H9 (cell line): Measurements from ENCODE around the gene SCYGR6. TPM values are rescaled to one million over a fixed set of nuclear protein-coding genes. Genes with fewer than 3 reads are reported as not detected.

ENCODE experiments used
- DNase-seq: peaks from one replicate; pipeline ENCODE4 v3.0.0-alpha.2; 2017
- H2AFZ ChIP-seq: one replicate; pipeline ENCODE4 v1.6.1; 2013; ENCODE audit warnings: mild to moderate bottlenecking, low read length, control low read depth, moderate library complexity
- H2AK5ac ChIP-seq: 2 replicates; pipeline ENCODE4 v1.6.1; 2013; ENCODE audit warnings: low read length, control low read depth, mixed read lengths; ENCODE audit not compliant: insufficient read length
- H2BK120ac ChIP-seq: one replicate; pipeline ENCODE4 v1.6.1; 2013; ENCODE audit warnings: low read depth, mild to moderate bottlenecking, low read length, control low read depth, inconsistent platforms; ENCODE audit not compliant: poor library complexity, severe bottlenecking
- H2BK12ac ChIP-seq: 2 replicates; pipeline ENCODE4 v1.6.1; 2013; ENCODE audit warnings: low read length, control low read depth, mixed read lengths, low read depth; ENCODE audit not compliant: insufficient read length
- H2BK15ac ChIP-seq: 2 replicates; pipeline ENCODE4 v1.6.1; 2013; ENCODE audit warnings: low read depth, low read length, control low read depth
- H2BK20ac ChIP-seq: one replicate; pipeline ENCODE4 v1.6.1; 2013; ENCODE audit warnings: low read depth, mild to moderate bottlenecking, low read length, control low read depth, inconsistent platforms; ENCODE audit not compliant: poor library complexity, severe bottlenecking
- H2BK5ac ChIP-seq: 2 replicates; pipeline ENCODE4 v1.6.1; 2013; ENCODE audit warnings: low read length, control low read depth, mixed read lengths; ENCODE audit not compliant: insufficient read length
- H3K14ac ChIP-seq: 2 replicates; pipeline ENCODE4 v1.6.1; 2013; ENCODE audit warnings: low read length, control low read depth; ENCODE audit not compliant: insufficient read depth
- H3K18ac ChIP-seq: 2 replicates; pipeline ENCODE4 v1.6.1; 2013; ENCODE audit warnings: low read depth, mild to moderate bottlenecking, mixed read lengths, low read length, control low read depth; ENCODE audit not compliant: insufficient read length
- H3K23ac ChIP-seq: 2 replicates; pipeline ENCODE4 v1.6.1; 2013; ENCODE audit warnings: low read length, control low read depth, mixed read lengths, low read depth; ENCODE audit not compliant: insufficient read length
- H3K23me2 ChIP-seq: 2 replicates; pipeline ENCODE4 v1.6.1; 2013; ENCODE audit warnings: low read depth, mild to moderate bottlenecking, mixed read lengths, low read length, control low read depth; ENCODE audit not compliant: insufficient read length, poor library complexity, severe bottlenecking
- H3K27ac ChIP-seq: 2 replicates; pipeline ENCODE4 v1.5.1; 2013; ENCODE audit warnings: low read length, control low read depth, mixed read lengths, low read depth; ENCODE audit not compliant: insufficient read length
- H3K27me3 ChIP-seq: 2 replicates; pipeline ENCODE4 v1.6.1; 2013; ENCODE audit warnings: low read length, control low read depth, inconsistent platforms; ENCODE audit not compliant: insufficient read depth
- H3K4ac ChIP-seq: 2 replicates; pipeline ENCODE4 v1.6.1; 2013; ENCODE audit warnings: low read depth, mild to moderate bottlenecking, control low read depth, inconsistent platforms, low read length, moderate library complexity
- H3K4me1 ChIP-seq: 2 replicates; pipeline ENCODE4 v1.6.1; 2013; ENCODE audit warnings: low read length, control low read depth, inconsistent platforms; ENCODE audit not compliant: insufficient read depth
- H3K4me2 ChIP-seq: 2 replicates; pipeline ENCODE4 v1.6.1; 2013; ENCODE audit warnings: low read length, control low read depth, mixed read lengths; ENCODE audit not compliant: insufficient read length, insufficient read depth
- H3K56ac ChIP-seq: 2 replicates; pipeline ENCODE4 v1.6.1; 2013; ENCODE audit warnings: low read depth, mild to moderate bottlenecking, mixed read lengths, low read length, control low read depth; ENCODE audit not compliant: insufficient read length
- H3K79me1 ChIP-seq: 2 replicates; pipeline ENCODE4 v1.6.1; 2013; ENCODE audit warnings: low read depth, mild to moderate bottlenecking, moderate library complexity, low read length, control low read depth, inconsistent platforms; ENCODE audit not compliant: insufficient read depth, poor library complexity, severe bottlenecking
- H3K79me2 ChIP-seq: 2 replicates; pipeline ENCODE4 v1.6.1; 2013; ENCODE audit warnings: low read length, control low read depth, inconsistent platforms; ENCODE audit not compliant: insufficient read depth
- H3K9ac ChIP-seq: 2 replicates; pipeline ENCODE4 v1.6.1; 2013; ENCODE audit warnings: low read length, control low read depth, mixed read lengths; ENCODE audit not compliant: insufficient read length; ENCODE audit errors: extremely low read depth
- H3K9me3 ChIP-seq: one replicate; pipeline ENCODE4 v1.6.1; 2013; ENCODE audit warnings: low read depth, low read length, inconsistent platforms; ENCODE audit not compliant: control insufficient read depth
- H3T11ph ChIP-seq: one replicate; pipeline ENCODE4 v1.6.1; 2013; ENCODE audit warnings: mild to moderate bottlenecking, low read length, control low read depth, inconsistent platforms
- H4K20me1 ChIP-seq: one replicate; pipeline ENCODE4 v1.6.1; 2013; ENCODE audit not compliant: control insufficient read depth, insufficient read length, insufficient read depth
- H4K5ac ChIP-seq: 2 replicates; pipeline ENCODE4 v1.6.1; 2013; ENCODE audit warnings: low read depth, mild to moderate bottlenecking, mixed read lengths, low read length, control low read depth; ENCODE audit not compliant: insufficient read length
- H4K8ac ChIP-seq: replicated peaks from 2 replicates; pipeline ENCODE4 v1.6.1; 2013; ENCODE audit warnings: low read length, control low read depth, mixed read lengths, low read depth; ENCODE audit not compliant: insufficient read length
- H4K91ac ChIP-seq: 2 replicates; pipeline ENCODE4 v1.6.1; 2013; ENCODE audit warnings: low read depth, mild to moderate bottlenecking, moderate library complexity, mixed read lengths, low read length, control low read depth; ENCODE audit not compliant: insufficient read length
- H3K27ac Mint-ChIP-seq, 3 experiments: 2 replicates in 2 of 3; 3 replicates in 1 of 3; pipeline ENCODE4 v1.8.0; 2020 to 2021; ENCODE audit warnings: mixed read lengths in 3 of 3, mild to moderate bottlenecking in 1 of 3, moderate library complexity in 1 of 3
- H3K27me3 Mint-ChIP-seq: 2 replicates; pipeline ENCODE4 v1.8.0; 2021; ENCODE audit warnings: low read depth, mild to moderate bottlenecking, moderate library complexity, mixed read lengths
- H3K36me3 Mint-ChIP-seq, 3 experiments: 2 replicates in 2 of 3; 3 replicates in 1 of 3; pipeline ENCODE4 v1.8.0; 2020 to 2021; ENCODE audit warnings: low read depth in 3 of 3, mixed read lengths in 3 of 3; ENCODE audit not compliant: insufficient read depth in 1 of 3
- H3K4me1 Mint-ChIP-seq, 2 experiments: 2 replicates each; pipeline ENCODE4 v1.8.0; 2020; ENCODE audit warnings: mixed read lengths in 2 of 2
- H3K4me3 Mint-ChIP-seq, 2 experiments: 2 replicates in 1 of 2; 3 replicates in 1 of 2; pipeline ENCODE4 v1.8.0; 2020 to 2021; ENCODE audit warnings: mild to moderate bottlenecking in 2 of 2, mixed read lengths in 2 of 2, moderate library complexity in 1 of 2
- H3K9me3 Mint-ChIP-seq, 2 experiments: 2 replicates in 1 of 2; 3 replicates in 1 of 2; pipeline ENCODE4 v1.8.0; 2020; ENCODE audit warnings: mild to moderate bottlenecking in 2 of 2, mixed read lengths in 2 of 2, moderate library complexity in 1 of 2
- CTCF ChIP-seq: fragments of 200-600 bp; sonication (generic); conservative IDR thresholded peaks from 3 replicates; pipeline ENCODE4 v1.8.0; 2021; ENCODE audit warnings: antibody characterized with exemption, mild to moderate bottlenecking
- WGBS: extraction: QIAGEN DNeasy Blood & Tissue Kit; methylation state at CpG from one replicate; pipeline ENCODE4 v1.1.7; 2013; ENCODE audit warnings: missing lambda C conversion rate, low lambda C conversion rate, mixed read lengths; ENCODE audit not compliant: insufficient read length; ENCODE audit errors: extremely low coverage; 5-methylcytosine and 5-hydroxymethylcytosine counted together
- long read RNA-seq: library from polyadenylated mRNA; unstranded; transcript quantifications from one replicate; pipeline ENCODE4 v2.0.0, GENCODE V29; 2020
- total RNA-seq: library from RNA; stranded (reverse); gene quantifications from 2 replicates; pipeline ENCODE4 v1.2.1, GENCODE V29; 2021

The SCYGR6 gene
- not detected in 2 replicates for total RNA-seq
- long read RNA-seq: 0 reads

- Histone ChIP-seq H3K4me2 (no peak within 1 kb of the TSS), H4K91ac (no peak within 1 kb of the TSS), H3K4me1 (no peaks in the 10 kb centered on the region), H2BK120ac (no peak within 1 kb of the TSS), H2BK20ac (no peak within 1 kb of the TSS), H3K79me1 (no peaks in the 10 kb centered on the region), H2AK5ac (no peak within 1 kb of the TSS), H3K9ac (no peak within 1 kb of the TSS), H3K14ac (no peak within 1 kb of the TSS), H3K79me2 (no peaks in the 10 kb centered on the region), H2BK12ac (no peak within 1 kb of the TSS), H3K23me2 (no peaks in the 10 kb centered on the region), H3K23ac (no peak within 1 kb of the TSS), H2BK5ac (no peak within 1 kb of the TSS), H3K56ac (no peak within 1 kb of the TSS), H3K27me3 (no peaks in the 10 kb centered on the region), H3K18ac (no peak within 1 kb of the TSS), H4K5ac (no peak within 1 kb of the TSS), H4K8ac (no peak within 1 kb of the TSS), H2BK15ac (no peak within 1 kb of the TSS), H3K4ac (no peak within 1 kb of the TSS), H2AFZ (no peak within 1 kb of the TSS), H3K27ac (no peak within 1 kb of the TSS), H3T11ph (no peak within 1 kb of the TSS), H3K9me3 (no peaks in the 10 kb centered on the region), H4K20me1 (no peaks in the 10 kb centered on the region)
- Mint-ChIP-seq H3K36me3 (no peaks in the 10 kb centered on the region), H3K27me3 (no peaks in the 10 kb centered on the region; the same call in 1 of the 2 replicates), H3K27ac (peak within 1 kb of the TSS in 1 of 3 experiments; percentile 55; a peak in 2 of 7 replicates), H3K4me1 (no peaks in the 10 kb centered on the region), H3K4me3 (no peak within 1 kb of the TSS), H3K9me3 (no peaks in the 10 kb centered on the region)
- no peak for TF ChIP-seq CTCF
- no peak for DNase-seq
- WGBS: no CpG with 5 or more reads among the region's 15 CpGs
These were observed at the start of gene SCYGR6 for GRCh38 chr2:227724394-227725039. TSS of gene SCYGR6 (minus strand) at chr2:227724757. CDS start at chr2:227724757, 0 bp downstream.
